ENCODE data around the gene ASTN2. TPM values are rescaled to one million over a fixed set of nuclear protein-coding genes. Genes with fewer than 3 reads are reported as not detected.
"Not testable (repeated sequence)": the region's sequence is repeated elsewhere in the genome, so short reads cannot be mapped to it uniquely, and the experiment has no call there.

The ASTN2 gene
- polyA plus RNA-seq, 1 experiment: 6.6 TPM

GRCh38 chr9:116843863-116844620 lies 570.8 kb downstream of the ASTN2 start:
- no peaks in the 10 kb centered on the region for H3K9me3 ChIP-seq (ENCODE audit: control insufficient read depth, insufficient read depth, low read length)
- peaks cover 2% of the 10 kb centered on the region for H3K27me3 ChIP-seq (ENCODE audit: control insufficient read depth, insufficient read depth, low read length)
- CTCF ChIA-PET: interaction anchor here (0.9 to 1.5 kb wide), 4 partner anchors 16 to 108 kb away, joined by 3 to 4 read pairs (median 4); no protein-coding TSS in a partner anchor
- TF ChIP-seq CTCF (IDR thresholded peaks at IDR 0.05; ENCODE audit: low read depth, low read length): no peak
- H3K4me3 ChIP-seq (ENCODE audit: low read depth, low read length): no peak overlapping the region
- no peak for DNase-seq (ENCODE audit: low read depth, low spot score)
- POLR2A ChIA-PET: no interaction called here
- no peak overlapping the region for H3K27ac ChIP-seq (ENCODE audit: low read depth, low read length)

- TF ChIP-seq CTCF (IDR thresholded peaks at IDR 0.05; ENCODE audit: low read depth, low read length): no peak
- no peak overlapping the region for H3K27ac ChIP-seq (ENCODE audit: low read depth, low read length)
- no peaks in the 10 kb centered on the region for H3K9me3 ChIP-seq (ENCODE audit: control insufficient read depth, insufficient read depth, low read length)
- peaks cover under 1% of the 10 kb centered on the region for H3K27me3 ChIP-seq (ENCODE audit: control insufficient read depth, insufficient read depth, low read length)
- no peak for DNase-seq (ENCODE audit: low read depth, low spot score)
- ChIA-PET POLR2A (no interaction called here), CTCF (interaction anchor here (1.5 kb wide), 1 partner anchor 17 kb away, joined by 4 read pairs; no protein-coding TSS in a partner anchor)
- H3K4me3 ChIP-seq (ENCODE audit: low read depth, low read length): no peak overlapping the region
These were observed 572.2 kb downstream of the ASTN2 start for GRCh38 chr9:116842658-116843057.

GRCh38 chr9:116838468-116838867 lies 576.4 kb downstream of the ASTN2 start:
- H3K4me3 ChIP-seq (ENCODE audit: low read depth, low read length); DNase-seq (ENCODE audit: low read depth, low spot score); H3K27me3 ChIP-seq (ENCODE audit: control insufficient read depth, insufficient read depth, low read length); H3K27ac ChIP-seq (ENCODE audit: low read depth, low read length); POLR2A ChIA-PET; H3K9me3 ChIP-seq (ENCODE audit: control insufficient read depth, insufficient read depth, low read length): not testable (repeated sequence)
- CTCF ChIA-PET: interaction anchor here (0.7 to 1.1 kb wide), 2 partner anchors 22 to 129 kb away, joined by 3 read pairs; no protein-coding TSS in a partner anchor

GRCh38 chr9:116837018-116837989 lies 577.6 kb downstream of the ASTN2 start:
- no peak overlapping the region for H3K4me3 ChIP-seq (ENCODE audit: low read depth, low read length)
- H3K9me3 ChIP-seq (ENCODE audit: control insufficient read depth, insufficient read depth, low read length): no peaks in the 10 kb centered on the region
- no peak overlapping the region for H3K27ac ChIP-seq (ENCODE audit: low read depth, low read length)
- no peaks in the 10 kb centered on the region for H3K27me3 ChIP-seq (ENCODE audit: control insufficient read depth, insufficient read depth, low read length)
- DNase-seq (ENCODE audit: low read depth, low spot score): no peak
- TF ChIP-seq CTCF (IDR thresholded peaks at IDR 0.05; ENCODE audit: low read depth, low read length): no peak
- ChIA-PET POLR2A (no interaction called here), CTCF (no interaction called here)

GRCh38 chr9:116830321-116830720 lies 584.5 kb downstream of the ASTN2 start:
- CTCF ChIA-PET; H3K27ac ChIP-seq (ENCODE audit: low read depth, low read length); H3K27me3 ChIP-seq (ENCODE audit: control insufficient read depth, insufficient read depth, low read length); POLR2A ChIA-PET; DNase-seq (ENCODE audit: low read depth, low spot score); H3K9me3 ChIP-seq (ENCODE audit: control insufficient read depth, insufficient read depth, low read length); H3K4me3 ChIP-seq (ENCODE audit: low read depth, low read length): not testable (repeated sequence)

All from AG04450 (cell line).